Epithelial cell of esophagus (primary cell): ENCODE data around the gene TACC2.

Experiments used
- DNase-seq: peaks from one replicate; pipeline ENCODE4 v3.0.0; 2010; ENCODE audit warnings: low read depth
- H3K4me3 ChIP-seq: 2 replicates; pipeline ENCODE4 v1.5.1; 2011; ENCODE audit warnings: mild to moderate bottlenecking, low read length, control low read depth
- TF ChIP-seq, protein P1 (sequence below): IDR thresholded peaks from 2 replicates; pipeline ENCODE4 v1.5.1; 2011; ENCODE audit warnings: low read depth, mild to moderate bottlenecking, low read length, control low read depth, inconsistent platforms; ENCODE audit not compliant: insufficient read depth; ENCODE audit errors: missing control alignments

The TACC2 gene

DNA sequence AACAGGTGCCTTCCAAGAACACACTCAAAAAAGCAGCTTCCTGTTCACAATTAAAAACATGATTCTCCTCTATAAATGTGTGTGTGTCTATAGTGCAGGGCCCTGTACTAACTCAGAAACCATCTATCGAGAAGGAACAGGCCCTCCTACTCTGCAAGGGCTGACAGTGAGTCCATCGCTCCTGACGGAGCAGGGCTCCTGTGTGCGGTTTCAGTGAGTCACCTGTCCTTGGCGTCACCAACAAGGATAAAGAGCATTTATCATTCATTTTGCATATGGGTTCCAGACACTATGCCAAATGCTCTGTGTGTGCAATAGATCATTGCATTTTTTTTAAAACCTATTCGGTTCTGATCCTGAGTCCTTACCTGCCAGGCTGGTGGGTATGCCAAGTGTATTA, 63.7 kb downstream of the TACC2 start:
- peak; percentile 81 for DNase-seq
- TF ChIP-seq, protein P1, sequence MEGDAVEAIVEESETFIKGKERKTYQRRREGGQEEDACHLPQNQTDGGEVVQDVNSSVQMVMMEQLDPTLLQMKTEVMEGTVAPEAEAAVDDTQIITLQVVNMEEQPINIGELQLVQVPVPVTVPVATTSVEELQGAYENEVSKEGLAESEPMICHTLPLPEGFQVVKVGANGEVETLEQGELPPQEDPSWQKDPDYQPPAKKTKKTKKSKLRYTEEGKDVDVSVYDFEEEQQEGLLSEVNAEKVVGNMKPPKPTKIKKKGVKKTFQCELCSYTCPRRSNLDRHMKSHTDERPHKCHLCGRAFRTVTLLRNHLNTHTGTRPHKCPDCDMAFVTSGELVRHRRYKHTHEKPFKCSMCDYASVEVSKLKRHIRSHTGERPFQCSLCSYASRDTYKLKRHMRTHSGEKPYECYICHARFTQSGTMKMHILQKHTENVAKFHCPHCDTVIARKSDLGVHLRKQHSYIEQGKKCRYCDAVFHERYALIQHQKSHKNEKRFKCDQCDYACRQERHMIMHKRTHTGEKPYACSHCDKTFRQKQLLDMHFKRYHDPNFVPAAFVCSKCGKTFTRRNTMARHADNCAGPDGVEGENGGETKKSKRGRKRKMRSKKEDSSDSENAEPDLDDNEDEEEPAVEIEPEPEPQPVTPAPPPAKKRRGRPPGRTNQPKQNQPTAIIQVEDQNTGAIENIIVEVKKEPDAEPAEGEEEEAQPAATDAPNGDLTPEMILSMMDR: no peak

GRCh38 chr10:122053314-122053713, 64.4 kb downstream of the TACC2 start:
- TF ChIP-seq, protein P1: no peak
- H3K4me3 ChIP-seq: no peak overlapping the region
- no peak for DNase-seq

More for the DNA sequence above, 63.7 kb downstream of the TACC2 start:
- no peak overlapping the region for H3K4me3 ChIP-seq

GRCh38 chr10:122054048-122055025, 65.4 kb downstream of the TACC2 start:
- TF ChIP-seq, protein P1: peak; percentile 80
- DNase-seq: peak; percentile 79

DNA sequence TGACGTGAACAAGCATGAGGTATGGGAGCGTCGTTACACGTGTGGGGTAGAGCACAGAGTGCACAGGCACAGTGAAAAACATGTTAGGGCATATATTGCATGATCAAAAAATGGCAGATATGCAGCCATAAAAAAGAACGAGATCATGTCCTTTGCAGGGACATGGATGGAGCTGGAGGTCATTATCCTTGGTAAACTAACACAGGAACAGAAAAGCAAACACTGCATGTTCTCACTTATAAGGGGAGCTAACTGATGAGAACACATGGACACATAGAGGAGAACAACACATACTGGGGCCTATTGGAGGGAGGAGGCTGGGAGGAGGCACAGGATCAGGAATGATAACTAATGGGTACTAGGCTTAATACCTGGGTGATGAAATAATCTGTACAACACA, 66.3 kb downstream of the TACC2 start:
- TF ChIP-seq, protein P1: no peak
- DNase-seq: no peak
- no peak overlapping the region for H3K4me3 ChIP-seq

More at GRCh38 chr10:122054048-122055025, 65.4 kb downstream of the TACC2 start:
- H3K4me3 ChIP-seq: no peak overlapping the region

DNA sequence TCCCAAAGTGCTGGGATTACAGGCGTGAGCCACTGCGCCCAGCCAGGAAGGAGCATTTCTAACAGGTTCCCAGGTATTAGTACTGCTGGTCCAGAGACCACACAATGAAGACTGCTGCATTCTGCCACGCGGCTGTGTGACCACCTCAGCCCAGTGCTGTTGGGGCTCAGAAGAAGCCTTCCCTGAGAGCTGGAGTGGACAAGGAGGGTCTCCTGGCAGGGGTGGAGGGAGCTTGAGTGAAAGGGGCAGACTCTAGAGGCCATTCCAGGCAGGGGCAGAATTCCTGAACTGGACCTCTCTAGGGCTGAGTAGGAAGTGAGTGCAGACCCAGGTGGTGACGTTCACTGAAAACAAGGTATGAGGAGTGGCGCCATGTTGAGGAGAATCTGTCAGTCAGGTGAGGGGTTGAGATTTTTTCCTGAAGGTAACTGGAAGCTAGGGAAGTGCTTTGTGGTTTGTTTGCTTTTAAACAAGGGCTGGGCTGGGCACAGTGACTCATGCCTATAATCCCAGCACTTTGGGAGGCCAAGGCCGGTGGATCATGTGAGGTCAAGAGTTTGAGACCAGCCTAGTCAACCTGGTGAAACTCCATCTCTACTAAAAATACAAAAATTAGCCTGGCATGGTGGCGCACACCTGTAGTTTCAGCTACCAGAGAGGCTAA, 67.6 kb downstream of the TACC2 start:
- DNase-seq: peak; percentile 84
- no peak overlapping the region for H3K4me3 ChIP-seq
- TF ChIP-seq, protein P1: no peak

GRCh38 chr10:122057841-122058413, 69.0 kb downstream of the TACC2 start:
- H3K4me3 ChIP-seq: no peak overlapping the region
- DNase-seq: no peak
- TF ChIP-seq, protein P1: no peak
